Sigmoid colon (tissue), 7 donors: ENCODE measurements around the gene AFAP1. TPM values are rescaled to one million over a fixed set of nuclear protein-coding genes. Genes with fewer than 3 reads are reported as not detected.

ENCODE experiments used
- DNase-seq: peaks from one replicate; pipeline ENCODE4 v3.0.0-alpha.2; 2019
- H3K27ac ChIP-seq, 4 donors: fragments of 200-600 bp; sonication (generic); one replicate each; pipeline ENCODE4 v1.5.1; 2016 to 2019; ENCODE audit warnings: mild to moderate bottlenecking in 1 of 4
- H3K27me3 ChIP-seq, 3 donors: fragments of 200-600 bp; sonication (generic); one replicate each; pipeline ENCODE4 v1.5.1; 2019; ENCODE audit warnings: mild to moderate bottlenecking in 1 of 3
- H3K36me3 ChIP-seq, 4 donors: fragments of 200-600 bp; sonication (generic); one replicate each; pipeline ENCODE4 v1.5.1; 2016 to 2019
- H3K4me1 ChIP-seq, 4 donors: fragments of 200-600 bp; sonication (generic); one replicate each; pipeline ENCODE4 v1.5.1; 2017 to 2019
- H3K4me3 ChIP-seq, 4 donors: fragments of 200-600 bp; sonication (generic); one replicate each; pipeline ENCODE4 v1.5.1; 2017 to 2019; ENCODE audit warnings: mild to moderate bottlenecking in 2 of 4, moderate library complexity in 1 of 4
- H3K9me3 ChIP-seq, 4 donors: fragments of 200-600 bp in 3 of 4; sonication (generic) in 3 of 4; one replicate each; pipeline versions ENCODE4 v1.5.1 to v1.6.1; 2013 to 2019
- CTCF ChIP-seq, 4 experiments: fragments of 450-650 bp in 3 of 4; fragments of 200-600 bp in 1 of 4; IDR thresholded peaks; one replicate each; pipeline ENCODE4 v1.5.1; 2016 to 2019; ENCODE audit warnings: antibody characterized with exemption in 4 of 4, mild to moderate bottlenecking in 3 of 4, moderate library complexity in 2 of 4
- EP300 ChIP-seq, 4 donors: sonication (generic); formaldehyde crosslinking; IDR thresholded peaks; one replicate each; pipeline ENCODE4 v1.6.1; 2017; ENCODE audit warnings: antibody characterized with exemption in 4 of 4
- POLR2A ChIP-seq, 2 donors: fragments of 450-650 bp; IDR thresholded peaks; one replicate each; pipeline ENCODE4 v1.6.1; 2016; ENCODE audit warnings: antibody characterized with exemption in 2 of 2, mild to moderate bottlenecking in 2 of 2, moderate library complexity in 2 of 2
- POLR2AphosphoS5 ChIP-seq, 4 donors: sonication (generic); formaldehyde crosslinking; IDR thresholded peaks; one replicate each; pipeline ENCODE4 v1.6.1; 2017; ENCODE audit warnings: antibody characterized with exemption in 4 of 4
- WGBS, 2 donors: extraction: QIAGEN DNeasy Blood & Tissue Kit; methylation state at CpG; one replicate each; pipeline ENCODE4 v1.1.7; 2013; 5-methylcytosine and 5-hydroxymethylcytosine counted together
- intact Hi-C: fragments of 100-400 bp; cut with DNase I; formaldehyde crosslinking; loops from one replicate; pipeline ENCODE4 v1.15.1; 2023
- polyA plus RNA-seq, 3 donors: library from polyadenylated mRNA; stranded (reverse); fragments of 200-250 nt; gene quantifications; one replicate each; pipeline ENCODE4 v1.2.3, GENCODE V29; 2013
- total RNA-seq, 4 donors: library from RNA; depleted of rRNA; stranded (reverse); fragments of >200 nt; gene quantifications; one replicate each; pipeline ENCODE4 v1.1.0, GENCODE V29; 2016
- donor health status: healthy with polysubstance abuse.
- donor health status: Bipolar disorder and iron deficiency.
- donor health status: healthy.

The AFAP1 gene
- total and polyA plus RNA-seq, 7 donors, result 7.6 to 51.3 (median 24.0) TPM

- Histone ChIP-seq H3K27ac (peak overlapping the region; percentile 62 to 79 (median 75)), H3K27me3 (no peaks in the 10 kb centered on the region), H3K36me3 (no peaks in the 10 kb centered on the region), H3K4me3 (no peak overlapping the region), H3K4me1 (peaks cover 0 to 66% (median 49%) of the 10 kb centered on the region in 4 donors), H3K9me3 (no peaks in the 10 kb centered on the region)
- intact Hi-C loops, result no loop called here
- TF ChIP-seq EP300 (IDR thresholded peaks at IDR 0.05), result peak in 1 of 4 donors; percentile 30
- TF ChIP-seq POLR2AphosphoS5 (IDR thresholded peaks at IDR 0.05), result peak in 2 of 4 donors; percentile 54 to 73
- no peak for TF ChIP-seq POLR2A (IDR thresholded peaks at IDR 0.05)
- no peak for DNase-seq
- WGBS, 2 donors, result 61 to 81% methylated on average over 16 of the region's 16 CpGs
Measured at GRCh38 chr4:7968262-7968896, 28.7 kb upstream of the AFAP1 start.

- H3K27ac ChIP-seq, result peak overlapping the region; percentile 62 to 79 (median 75)
- 60 to 61% methylated on average over 21 of the region's 21 CpGs for WGBS, 2 donors
- H3K27me3 ChIP-seq, result no peaks in the 10 kb centered on the region
- DNase-seq, result no peak
- no peaks in the 10 kb centered on the region for H3K36me3 ChIP-seq
- TF ChIP-seq POLR2A (IDR thresholded peaks at IDR 0.05), result no peak
- TF ChIP-seq CTCF (IDR thresholded peaks at IDR 0.05), result no peak
- TF ChIP-seq POLR2AphosphoS5 (IDR thresholded peaks at IDR 0.05), result no peak
- no peak for TF ChIP-seq EP300 (IDR thresholded peaks at IDR 0.05)
- H3K4me1 ChIP-seq, result peaks cover 0 to 63% (median 45%) of the 10 kb centered on the region in 4 donors
- H3K9me3 ChIP-seq, result no peaks in the 10 kb centered on the region
- no peak overlapping the region for H3K4me3 ChIP-seq
- intact Hi-C loops, result no loop called here
Measured at GRCh38 chr4:7967501-7968261, 28.0 kb upstream of the AFAP1 start.

DNA sequence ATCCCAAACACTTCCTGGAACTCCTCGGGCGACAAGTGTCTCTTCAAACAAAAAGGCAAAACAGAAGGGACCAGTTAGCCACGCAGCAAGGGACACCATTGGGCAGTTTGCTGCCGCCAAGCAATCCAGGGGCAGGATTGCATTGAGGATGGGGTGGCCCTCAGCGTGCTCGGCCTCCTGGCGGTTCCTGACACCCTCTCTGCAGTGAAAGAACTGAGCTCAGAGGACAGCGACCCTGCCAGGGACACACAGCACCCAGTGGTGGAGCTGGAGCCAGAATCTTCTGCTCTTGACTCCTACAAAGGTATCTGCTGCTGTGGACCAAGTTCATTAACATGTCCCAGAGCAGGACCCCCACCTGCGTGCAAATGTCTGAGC, 27.4 kb upstream of the AFAP1 start:
- Histone ChIP-seq H3K36me3 (no peaks in the 10 kb centered on the region), H3K9me3 (no peaks in the 10 kb centered on the region), H3K27ac (peak overlapping the region in 2 of 4 donors; percentile 79), H3K4me3 (no peak overlapping the region), H3K4me1 (peaks cover 0 to 63% (median 44%) of the 10 kb centered on the region in 4 donors), H3K27me3 (no peaks in the 10 kb centered on the region)
- no peak for DNase-seq
- intact Hi-C loops, result no loop called here
- TF ChIP-seq POLR2AphosphoS5 (IDR thresholded peaks at IDR 0.05) (no peak), CTCF (IDR thresholded peaks at IDR 0.05) (no peak), EP300 (IDR thresholded peaks at IDR 0.05) (no peak), POLR2A (IDR thresholded peaks at IDR 0.05) (no peak)
- 64 to 71% methylated on average over 9 of the region's 9 CpGs for WGBS, 2 donors

- 70 to 77% methylated on average over 37 of the region's 37 CpGs for WGBS, 2 donors
- no peak overlapping the region for H3K4me3 ChIP-seq
- TF ChIP-seq POLR2A (IDR thresholded peaks at IDR 0.05), result no peak
- no peaks in the 10 kb centered on the region for H3K27me3 ChIP-seq
- DNase-seq, result no peak
- intact Hi-C loops, result no loop called here
- peak overlapping the region in 2 of 4 donors; percentile 79 for H3K27ac ChIP-seq
- peaks cover 0 to 66% (median 49%) of the 10 kb centered on the region in 4 donors for H3K4me1 ChIP-seq
- no peaks in the 10 kb centered on the region for H3K36me3 ChIP-seq
- no peaks in the 10 kb centered on the region for H3K9me3 ChIP-seq
Measured at GRCh38 chr4:7966281-7967062, 26.8 kb upstream of the AFAP1 start.

DNA sequence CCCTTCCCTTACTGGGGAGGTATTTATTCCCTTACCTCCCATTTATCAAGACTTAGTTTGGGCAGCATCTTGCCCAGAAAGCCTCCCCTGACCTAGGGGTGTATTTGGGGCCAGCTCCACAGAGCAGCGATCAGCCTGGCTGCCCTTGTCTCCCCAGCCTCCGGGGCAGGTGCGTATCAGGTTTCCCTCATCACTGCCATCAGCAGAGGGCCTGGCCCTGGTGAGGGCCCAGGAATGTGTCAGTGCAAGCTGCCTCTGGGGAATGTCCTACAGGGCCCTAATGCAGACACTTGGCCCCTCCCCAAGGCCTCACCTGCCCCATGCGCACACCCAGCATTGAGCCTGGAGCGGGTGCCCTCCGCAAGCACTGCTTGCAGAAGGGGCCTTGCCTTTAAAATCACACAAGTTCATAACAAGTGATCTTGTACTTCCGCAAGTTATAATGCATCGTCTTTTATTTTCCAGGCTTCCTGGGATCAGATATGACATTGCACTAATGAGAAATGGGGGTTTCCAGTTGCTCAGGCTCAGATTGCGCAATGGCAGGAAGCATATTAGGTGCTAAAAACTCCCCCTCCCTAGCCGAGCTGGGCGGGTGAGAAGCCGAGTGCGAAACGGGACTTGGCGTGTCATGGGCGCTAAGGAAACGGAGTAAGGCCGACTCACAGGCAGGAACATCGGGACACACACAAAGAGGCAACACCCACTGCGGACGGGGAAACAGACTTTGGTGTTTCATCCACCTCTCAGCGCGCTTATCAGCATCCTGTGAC, 25.4 kb upstream of the AFAP1 start:
- Histone ChIP-seq H3K27ac (peak overlapping the region; percentile 44 to 79 (median 54)), H3K9me3 (no peaks in the 10 kb centered on the region), H3K36me3 (no peaks in the 10 kb centered on the region), H3K4me3 (no peak overlapping the region), H3K4me1 (peaks cover 0 to 66% (median 55%) of the 10 kb centered on the region in 4 donors), H3K27me3 (no peaks in the 10 kb centered on the region)
- TF ChIP-seq POLR2AphosphoS5 (IDR thresholded peaks at IDR 0.05) (peak in 3 of 4 donors; percentile 24 to 58 (median 54)), CTCF (IDR thresholded peaks at IDR 0.05) (no peak), POLR2A (IDR thresholded peaks at IDR 0.05) (no peak), EP300 (IDR thresholded peaks at IDR 0.05) (no peak)
- intact Hi-C loops, result loop anchor here (5.0 kb wide), 1 partner anchor 78 kb away; no protein-coding TSS in a partner anchor
- 64 to 81% methylated on average over 23 of the region's 23 CpGs for whole genome bisulfite sequencing, 2 donors
- DNase-seq, result peak; percentile 83
